GM19463 (cell line): ENCODE data around the gene UVRAG.
"Not testable (repeated sequence)": the region's sequence is repeated elsewhere in the genome, so short reads cannot be mapped to it uniquely, and the experiment has no call there.

Source experiments
- ATAC-seq: cut with Tn5 transposase; IDR thresholded peaks from one replicate; pipeline ENCODE4 v1.9.1; 2021; ENCODE audit warnings: mild to moderate bottlenecking, moderate library complexity; ENCODE audit not compliant: unreplicated experiment

Gene UVRAG

GRCh38 chr11:76048763-76049162 lies 233.8 kb downstream of the UVRAG start:
- no peak for ATAC-seq

- no peak for ATAC-seq
Measured at GRCh38 chr11:76049511-76049910, 234.5 kb downstream of the UVRAG start.

GRCh38 chr11:76051937-76052336 lies 236.9 kb downstream of the UVRAG start:
- no peak for ATAC-seq

GRCh38 chr11:76054330-76054729 lies 239.3 kb downstream of the UVRAG start:
- no peak for ATAC-seq

- ATAC-seq, result no peak
Measured at GRCh38 chr11:76056876-76057275, 241.9 kb downstream of the UVRAG start.

- ATAC-seq, result not testable (repeated sequence)
Measured at GRCh38 chr11:76060475-76061036, 245.5 kb downstream of the UVRAG start.

GRCh38 chr11:76062733-76063132 lies 247.7 kb downstream of the UVRAG start:
- peak; percentile 92 for ATAC-seq

GRCh38 chr11:76064192-76064591 lies 249.2 kb downstream of the UVRAG start:
- ATAC-seq, result no peak

GRCh38 chr11:76067099-76067498 lies 252.1 kb downstream of the UVRAG start:
- no peak for ATAC-seq

- no peak for ATAC-seq
Measured at GRCh38 chr11:76069001-76069400, 254.0 kb downstream of the UVRAG start.

GRCh38 chr11:76071090-76071489 lies 256.1 kb downstream of the UVRAG start:
- ATAC-seq, result no peak

- no peak for ATAC-seq
Measured at GRCh38 chr11:76073724-76074123, 258.7 kb downstream of the UVRAG start.

GRCh38 chr11:76074148-76075095 lies 259.4 kb downstream of the UVRAG start:
- ATAC-seq, result no peak

GRCh38 chr11:76075716-76076115 lies 260.7 kb downstream of the UVRAG start:
- no peak for ATAC-seq

GRCh38 chr11:76076253-76076652 lies 261.2 kb downstream of the UVRAG start:
- not testable (repeated sequence) for ATAC-seq

- no peak for ATAC-seq
Measured at GRCh38 chr11:76076749-76077148, 261.7 kb downstream of the UVRAG start.

- ATAC-seq, result no peak
Measured at GRCh38 chr11:76077575-76078150, 262.7 kb downstream of the UVRAG start.

GRCh38 chr11:76081084-76081483 lies 266.1 kb downstream of the UVRAG start:
- not testable (repeated sequence) for ATAC-seq

GRCh38 chr11:76083563-76084451 lies 268.8 kb downstream of the UVRAG start:
- ATAC-seq, result no peak

GRCh38 chr11:76085270-76085669 lies 270.3 kb downstream of the UVRAG start:
- ATAC-seq, result no peak
